Measurements from ENCODE around the gene GARNL3.

Gene GARNL3

GRCh38 chr9:127280880-127281660 lies 16.5 kb downstream of the GARNL3 start:
- no peak for DNase-seq

GRCh38 chr9:127281891-127282290 lies 17.3 kb downstream of the GARNL3 start:
- no peak for DNase-seq

- DNase-seq, result no peak
These were observed 18.0 kb downstream of the GARNL3 start for GRCh38 chr9:127282611-127283010.

GRCh38 chr9:127283135-127283534 lies 18.6 kb downstream of the GARNL3 start:
- DNase-seq, result no peak

GRCh38 chr9:127283917-127284497 lies 19.4 kb downstream of the GARNL3 start:
- no peak for DNase-seq

- DNase-seq, result no peak
These were observed 21.4 kb downstream of the GARNL3 start for GRCh38 chr9:127285965-127286364.

- no peak for DNase-seq
These were observed 26.0 kb downstream of the GARNL3 start for GRCh38 chr9:127290561-127291065.

GRCh38 chr9:127291246-127291778 lies 26.7 kb downstream of the GARNL3 start:
- DNase-seq, result no peak

GRCh38 chr9:127292415-127292814 lies 27.8 kb downstream of the GARNL3 start:
- no peak for DNase-seq

- no peak for DNase-seq
These were observed 28.8 kb downstream of the GARNL3 start for GRCh38 chr9:127293328-127293727.

- no peak for DNase-seq
These were observed 29.2 kb downstream of the GARNL3 start for GRCh38 chr9:127293767-127294166.

- DNase-seq, result no peak
These were observed 30.4 kb downstream of the GARNL3 start for GRCh38 chr9:127295005-127295404.

- no peak for DNase-seq
These were observed 36.4 kb downstream of the GARNL3 start for GRCh38 chr9:127300886-127301447.

- no peak for DNase-seq
These were observed 39.3 kb downstream of the GARNL3 start for GRCh38 chr9:127303830-127304229.

- no peak for DNase-seq
These were observed 40.7 kb downstream of the GARNL3 start for GRCh38 chr9:127305206-127305837.

- peak; percentile 4 for DNase-seq
These were observed 41.3 kb downstream of the GARNL3 start for GRCh38 chr9:127305838-127306226.

- no peak for DNase-seq
These were observed 43.2 kb downstream of the GARNL3 start for GRCh38 chr9:127307802-127308201.

- no peak for DNase-seq
These were observed 44.3 kb downstream of the GARNL3 start for GRCh38 chr9:127308652-127309434.

- no peak for DNase-seq
These were observed 45.1 kb downstream of the GARNL3 start for GRCh38 chr9:127309715-127310114.

GRCh38 chr9:127311239-127311741 lies 46.7 kb downstream of the GARNL3 start:
- DNase-seq, result peak; percentile 39

GRCh38 chr9:127313042-127313560 lies 48.5 kb downstream of the GARNL3 start:
- DNase-seq, result no peak

- DNase-seq, result no peak
These were observed 50.3 kb downstream of the GARNL3 start for GRCh38 chr9:127314911-127315310.
